Fibroblast of lung (primary cell): Measurements from ENCODE around the gene LRIT1. TPM values are rescaled to one million over a fixed set of nuclear protein-coding genes. Genes with fewer than 3 reads are reported as not detected.
A peak's percentile ranks its signal among the peaks of the same experiment; 100 is the strongest.

ENCODE experiments used
- DNase-seq, 2 donors: peaks; one replicate each; pipeline versions ENCODE4 v3.0.0 to v3.0.0-alpha.2; 2010; ENCODE audit warnings: low read depth in 2 of 2
- H2AFZ ChIP-seq: 2 replicates; pipeline ENCODE4 v1.5.1; 2012; ENCODE audit warnings: low read length, control low read depth, inconsistent platforms
- H3K27ac ChIP-seq: 2 replicates; pipeline ENCODE4 v1.5.1; 2011; ENCODE audit warnings: low read length, control low read depth; ENCODE audit not compliant: insufficient read depth
- H3K27me3 ChIP-seq: 2 replicates; pipeline ENCODE4 v1.5.1; 2011; ENCODE audit warnings: mild to moderate bottlenecking, low read length; ENCODE audit not compliant: control insufficient read depth, insufficient read depth
- H3K36me3 ChIP-seq: 2 replicates; pipeline ENCODE4 v1.5.1; 2011; ENCODE audit warnings: low read length; ENCODE audit not compliant: control insufficient read depth, insufficient read depth
- H3K4me1 ChIP-seq: 2 replicates; pipeline ENCODE4 v1.5.1; 2011; ENCODE audit warnings: low read length; ENCODE audit not compliant: control insufficient read depth, insufficient read depth; ENCODE audit errors: extremely low read depth
- H3K4me2 ChIP-seq: 2 replicates; pipeline ENCODE4 v1.5.1; 2011; ENCODE audit warnings: low read length, control low read depth; ENCODE audit not compliant: insufficient read depth; ENCODE audit errors: extremely low read depth
- H3K4me3 ChIP-seq, 4 experiments: fragments of 200-600 bp in 1 of 4; sonication (generic) in 1 of 4; replicated peaks in 1 of 4; 2 replicates each; pipeline ENCODE4 v1.5.1; 2011 to 2016; ENCODE audit warnings: low read length in 4 of 4, low read depth in 3 of 4, mild to moderate bottlenecking in 3 of 4, control low read depth in 2 of 4, inconsistent platforms in 1 of 4, mixed read lengths in 1 of 4; ENCODE audit not compliant: insufficient read depth in 1 of 4; ENCODE audit errors: control extremely low read depth in 1 of 4
- H3K79me2 ChIP-seq: 2 replicates; pipeline ENCODE4 v1.5.1; 2012; ENCODE audit warnings: mild to moderate bottlenecking, low read length, inconsistent platforms; ENCODE audit not compliant: control insufficient read depth, insufficient read depth
- H3K9ac ChIP-seq: 2 replicates; pipeline ENCODE4 v1.5.1; 2011; ENCODE audit warnings: mild to moderate bottlenecking, low read length, control low read depth; ENCODE audit not compliant: insufficient read depth
- H3K9me3 ChIP-seq: 2 replicates; pipeline ENCODE4 v1.5.1; 2012; ENCODE audit warnings: low read depth, low read length; ENCODE audit not compliant: control insufficient read depth, insufficient read depth
- H4K20me1 ChIP-seq: 2 replicates; pipeline ENCODE4 v1.5.1; 2011; ENCODE audit warnings: low read length; ENCODE audit not compliant: control insufficient read depth, insufficient read depth; ENCODE audit errors: extremely low read depth
- CTCF ChIP-seq, 2 donors: IDR thresholded peaks in 1 of 2; conservative IDR thresholded peaks in 1 of 2; 1 replicate in 1 of 2; 2 replicates in 1 of 2; pipeline ENCODE4 v1.5.1; 2011 to 2012; ENCODE audit warnings: low read length in 2 of 2, control low read depth in 1 of 2, inconsistent platforms in 1 of 2, low read depth in 1 of 2, mild to moderate bottlenecking in 1 of 2
- EZH2 ChIP-seq: IDR thresholded peaks from 2 replicates; pipeline ENCODE4 v1.5.1; 2012; ENCODE audit warnings: low read length, control low read depth, mild to moderate bottlenecking; ENCODE audit errors: missing control alignments
- polyA plus RNA-seq, 2 donors: library from polyadenylated mRNA; depleted of rRNA in 1 of 2; stranded (reverse) in 1 of 2; unstranded in 1 of 2; fragments of >200 nt; gene quantifications; 2 replicates each; pipeline ENCODE4 v1.2.1, GENCODE V29; 2011 to 2012; ENCODE audit warnings: missing spikeins in 1 of 2
- total RNA-seq: library from RNA; depleted of rRNA; stranded (reverse); fragments of >200 nt; gene quantifications from 2 replicates; pipeline ENCODE4 v1.2.1, GENCODE V29; 2014

Gene LRIT1
- total and polyA plus RNA-seq, 2 donors (not counting 1 experiment from before 2014, with no cell fraction given) = not detected

DNA sequence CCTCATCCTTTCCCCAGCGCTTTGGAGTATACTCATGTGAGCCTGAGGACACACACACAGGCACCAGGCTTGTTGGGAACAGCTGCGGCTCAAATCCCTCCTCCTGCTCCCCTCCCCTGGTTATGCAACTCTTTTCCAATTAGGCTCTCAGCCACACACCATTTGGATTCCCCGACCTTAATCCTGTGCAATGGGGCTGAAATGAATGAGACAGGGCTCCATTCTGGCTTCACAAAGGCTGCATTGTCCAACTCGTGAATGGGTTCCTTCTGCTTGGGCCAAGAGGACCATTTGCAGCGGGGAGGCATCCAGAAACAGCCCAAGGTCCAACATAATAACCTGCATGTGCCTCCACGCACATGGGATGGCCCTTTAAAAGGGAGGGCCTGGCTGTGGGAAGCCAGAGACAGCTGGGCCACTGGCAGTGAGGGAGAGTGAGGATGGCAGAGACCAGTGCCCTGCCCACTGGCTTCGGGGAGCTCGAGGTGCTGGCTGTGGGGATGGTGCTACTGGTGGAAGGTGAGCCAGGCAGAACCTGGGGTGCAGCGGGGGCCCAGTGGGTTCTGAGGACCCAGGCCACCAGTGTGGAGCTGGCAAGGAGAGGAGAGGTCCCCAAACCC, 3.4 kb upstream of the LRIT1 start, which contains the start of gene RGR:
Gene RGR (plus strand): TSS at position 403 of the 620 bp plus-strand sequence. CDS start 38 bp downstream, at position 441.
- H2AFZ ChIP-seq = no peak within 1 kb of the TSS
- no peaks in the 10 kb centered on the region for H3K79me2 ChIP-seq
- no peaks in the 10 kb centered on the region for H3K27me3 ChIP-seq
- H3K36me3 ChIP-seq = no peaks in the 10 kb centered on the region
- no peak within 1 kb of the TSS for H3K4me3 ChIP-seq
- H3K9ac ChIP-seq = no peak within 1 kb of the TSS
- H4K20me1 ChIP-seq = no peaks in the 10 kb centered on the region
- no peak within 1 kb of the TSS for H3K27ac ChIP-seq
- TF ChIP-seq CTCF (conservative IDR thresholded peaks at IDR 0.05 in 1 of 2, IDR thresholded peaks at IDR 0.05 in 1 of 2; ENCODE audit: low read depth in 1 of 2, low read length in 2 of 2) = no peak
- no peak for TF ChIP-seq EZH2
- H3K9me3 ChIP-seq = no peaks in the 10 kb centered on the region
- DNase-seq = peak in 1 of 2 donors; percentile 2
- no peaks in the 10 kb centered on the region for H3K4me1 ChIP-seq
- H3K4me2 ChIP-seq = no peak within 1 kb of the TSS

DNA sequence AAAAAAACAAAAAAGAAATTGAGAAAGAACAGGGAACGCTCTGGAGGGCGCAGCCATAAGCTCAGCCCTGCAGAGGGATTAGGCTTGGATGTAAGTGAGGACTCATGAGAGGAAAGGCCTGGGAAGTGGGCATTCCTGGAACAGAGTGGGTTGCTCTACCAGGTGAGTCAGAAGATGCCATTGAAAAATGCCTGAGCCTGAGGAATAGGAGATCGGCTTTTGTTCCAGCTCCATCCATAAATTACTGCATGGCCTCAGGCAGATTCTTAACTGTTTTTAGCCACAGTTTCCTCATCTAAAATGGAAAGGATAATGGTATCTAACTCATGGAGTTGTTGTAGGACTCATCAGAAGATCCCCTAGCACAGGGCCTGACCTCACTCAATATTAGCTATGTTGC, 2.4 kb upstream of the LRIT1 start:
- TF ChIP-seq CTCF (conservative IDR thresholded peaks at IDR 0.05 in 1 of 2, IDR thresholded peaks at IDR 0.05 in 1 of 2; ENCODE audit: low read depth in 1 of 2, low read length in 2 of 2) (no peak), EZH2 (no peak)
- Histone ChIP-seq H4K20me1 (no peaks in the 10 kb centered on the region), H3K9me3 (no peaks in the 10 kb centered on the region), H3K79me2 (no peaks in the 10 kb centered on the region), H3K4me3 (no peak overlapping the region), H3K4me1 (no peaks in the 10 kb centered on the region), H3K36me3 (no peaks in the 10 kb centered on the region), H3K27me3 (no peaks in the 10 kb centered on the region), H3K9ac (no peak overlapping the region), H3K27ac (no peak overlapping the region), H3K4me2 (no peak overlapping the region), H2AFZ (no peak overlapping the region)
- DNase-seq = no peak

- no peaks in the 10 kb centered on the region for H3K4me1 ChIP-seq
- H3K27ac ChIP-seq = no peak overlapping the region
- no peak overlapping the region for H2AFZ ChIP-seq
- no peaks in the 10 kb centered on the region for H3K9me3 ChIP-seq
- no peaks in the 10 kb centered on the region for H4K20me1 ChIP-seq
- H3K4me2 ChIP-seq = no peak overlapping the region
- no peak overlapping the region for H3K4me3 ChIP-seq
- no peak for DNase-seq
- no peaks in the 10 kb centered on the region for H3K36me3 ChIP-seq
- H3K9ac ChIP-seq = no peak overlapping the region
- H3K79me2 ChIP-seq = no peaks in the 10 kb centered on the region
- no peaks in the 10 kb centered on the region for H3K27me3 ChIP-seq
- TF ChIP-seq CTCF (conservative IDR thresholded peaks at IDR 0.05 in 1 of 2, IDR thresholded peaks at IDR 0.05 in 1 of 2; ENCODE audit: low read depth in 1 of 2, low read length in 2 of 2) (no peak), EZH2 (no peak)
Measured at GRCh38 chr10:84238909-84239308, 2.4 kb downstream of the LRIT1 start.
